Measurements from ENCODE around the gene AAR2.
A peak's percentile ranks its signal among the peaks of the same experiment; 100 is the strongest.

The AAR2 gene

GRCh38 chr20:36274181-36274841 is 38.0 kb downstream of the AAR2 start:
- Histone ChIP-seq H3K4me2 (ENCODE audit: low read length) (no peak overlapping the region), H3K27ac (ENCODE audit: low read length) (no peak overlapping the region), H3K9ac (ENCODE audit: low read length) (no peak overlapping the region), H3K36me3 (replicated peaks; ENCODE audit: low read depth, low read length) (no peaks in the 10 kb centered on the region), H3K79me2 (ENCODE audit: low read length) (no peaks in the 10 kb centered on the region), H4K20me1 (ENCODE audit: insufficient read depth, low read length) (no peaks in the 10 kb centered on the region), H3K4me3 (ENCODE audit: low read length) (no peak overlapping the region), H3K27me3 (ENCODE audit: low read depth, low read length) (peaks cover 8% of the 10 kb centered on the region; the same call in 1 of the 2 replicates), H3K4me1 (ENCODE audit: low read length) (no peaks in the 10 kb centered on the region), H2AFZ (ENCODE audit: low read depth, low read length) (no peak overlapping the region), H3K9me3 (ENCODE audit: insufficient read depth, low read length) (no peaks in the 10 kb centered on the region)
- TF ChIP-seq, protein P1, sequence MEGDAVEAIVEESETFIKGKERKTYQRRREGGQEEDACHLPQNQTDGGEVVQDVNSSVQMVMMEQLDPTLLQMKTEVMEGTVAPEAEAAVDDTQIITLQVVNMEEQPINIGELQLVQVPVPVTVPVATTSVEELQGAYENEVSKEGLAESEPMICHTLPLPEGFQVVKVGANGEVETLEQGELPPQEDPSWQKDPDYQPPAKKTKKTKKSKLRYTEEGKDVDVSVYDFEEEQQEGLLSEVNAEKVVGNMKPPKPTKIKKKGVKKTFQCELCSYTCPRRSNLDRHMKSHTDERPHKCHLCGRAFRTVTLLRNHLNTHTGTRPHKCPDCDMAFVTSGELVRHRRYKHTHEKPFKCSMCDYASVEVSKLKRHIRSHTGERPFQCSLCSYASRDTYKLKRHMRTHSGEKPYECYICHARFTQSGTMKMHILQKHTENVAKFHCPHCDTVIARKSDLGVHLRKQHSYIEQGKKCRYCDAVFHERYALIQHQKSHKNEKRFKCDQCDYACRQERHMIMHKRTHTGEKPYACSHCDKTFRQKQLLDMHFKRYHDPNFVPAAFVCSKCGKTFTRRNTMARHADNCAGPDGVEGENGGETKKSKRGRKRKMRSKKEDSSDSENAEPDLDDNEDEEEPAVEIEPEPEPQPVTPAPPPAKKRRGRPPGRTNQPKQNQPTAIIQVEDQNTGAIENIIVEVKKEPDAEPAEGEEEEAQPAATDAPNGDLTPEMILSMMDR (IDR thresholded peaks at IDR 0.05; ENCODE audit: low read depth, low read length), result no peak
- TF ChIP-seq EZH2phosphoT487 (IDR thresholded peaks at IDR 0.05; ENCODE audit: low read depth), result no peak

GRCh38 chr20:36275011-36275410 is 38.7 kb downstream of the AAR2 start:
- H3K27ac ChIP-seq (ENCODE audit: low read length), result no peak overlapping the region
- no peak overlapping the region for H3K4me2 ChIP-seq (ENCODE audit: low read length)
- H3K9ac ChIP-seq (ENCODE audit: low read length), result no peak overlapping the region
- no peaks in the 10 kb centered on the region for H3K36me3 ChIP-seq (replicated peaks; ENCODE audit: low read depth, low read length)
- no peaks in the 10 kb centered on the region for H3K4me1 ChIP-seq (ENCODE audit: low read length)
- no peak overlapping the region for H2AFZ ChIP-seq (ENCODE audit: low read depth, low read length)
- TF ChIP-seq, protein P1 (IDR thresholded peaks at IDR 0.05; ENCODE audit: low read depth, low read length), result no peak
- TF ChIP-seq EZH2phosphoT487 (IDR thresholded peaks at IDR 0.05; ENCODE audit: low read depth), result no peak
- no peak overlapping the region for H3K4me3 ChIP-seq (ENCODE audit: low read length)
- peaks cover 15% of the 10 kb centered on the region; the same call in 1 of the 2 replicates for H3K27me3 ChIP-seq (ENCODE audit: low read depth, low read length)
- H4K20me1 ChIP-seq (ENCODE audit: insufficient read depth, low read length), result no peaks in the 10 kb centered on the region
- H3K9me3 ChIP-seq (ENCODE audit: insufficient read depth, low read length), result no peaks in the 10 kb centered on the region
- no peaks in the 10 kb centered on the region for H3K79me2 ChIP-seq (ENCODE audit: low read length)

DNA sequence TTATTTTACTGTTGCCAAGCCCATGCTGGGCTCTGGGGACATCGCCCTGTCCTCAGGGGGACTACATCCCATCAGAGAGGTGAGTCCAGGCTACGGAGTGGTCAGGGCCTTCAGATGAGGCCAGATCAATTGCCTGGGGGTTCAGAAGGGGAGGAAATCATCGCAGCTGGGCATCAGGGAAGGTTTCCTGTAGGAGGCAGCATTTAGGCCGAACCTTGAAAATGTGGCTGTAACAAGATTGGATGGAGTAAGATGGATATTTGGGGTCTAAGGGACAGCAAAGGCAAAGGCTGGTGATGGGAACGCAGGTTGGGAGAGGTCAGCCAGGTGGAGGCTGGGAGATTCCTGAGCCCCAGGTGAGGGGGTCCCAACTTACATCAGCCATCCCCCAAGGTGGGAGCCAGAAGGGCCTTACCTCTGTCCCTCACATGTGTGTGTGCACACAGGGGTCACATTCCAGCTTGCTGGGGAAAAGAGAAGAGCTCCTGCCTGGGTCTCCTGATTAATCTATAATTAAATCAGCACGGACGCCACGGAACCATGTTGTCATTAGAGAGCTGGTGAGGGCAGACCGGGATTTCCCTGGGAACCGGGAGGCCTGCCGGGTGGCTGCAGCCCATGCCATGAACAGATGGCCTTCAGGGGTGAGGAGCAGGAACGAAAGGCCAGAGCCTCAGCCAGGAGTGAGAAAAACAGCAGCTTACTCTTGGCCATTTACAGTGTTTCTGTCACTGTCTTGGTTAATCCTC is 39.3 kb downstream of the AAR2 start:
- Histone ChIP-seq H3K4me3 (ENCODE audit: low read length) (no peak overlapping the region), H3K4me1 (ENCODE audit: low read length) (no peaks in the 10 kb centered on the region), H2AFZ (ENCODE audit: low read depth, low read length) (no peak overlapping the region), H3K9ac (ENCODE audit: low read length) (no peak overlapping the region), H4K20me1 (ENCODE audit: insufficient read depth, low read length) (no peaks in the 10 kb centered on the region), H3K36me3 (replicated peaks; ENCODE audit: low read depth, low read length) (no peaks in the 10 kb centered on the region), H3K27ac (ENCODE audit: low read length) (no peak overlapping the region), H3K27me3 (ENCODE audit: low read depth, low read length) (peaks cover 15% of the 10 kb centered on the region; the same call in 1 of the 2 replicates), H3K4me2 (ENCODE audit: low read length) (no peak overlapping the region), H3K9me3 (ENCODE audit: insufficient read depth, low read length) (no peaks in the 10 kb centered on the region), H3K79me2 (ENCODE audit: low read length) (no peaks in the 10 kb centered on the region)
- TF ChIP-seq EZH2phosphoT487 (IDR thresholded peaks at IDR 0.05; ENCODE audit: low read depth), result no peak
- TF ChIP-seq, protein P1 (IDR thresholded peaks at IDR 0.05; ENCODE audit: low read depth, low read length), result 0 out of 2 replicates have a peak, but pooled peaks have one; percentile 3

DNA sequence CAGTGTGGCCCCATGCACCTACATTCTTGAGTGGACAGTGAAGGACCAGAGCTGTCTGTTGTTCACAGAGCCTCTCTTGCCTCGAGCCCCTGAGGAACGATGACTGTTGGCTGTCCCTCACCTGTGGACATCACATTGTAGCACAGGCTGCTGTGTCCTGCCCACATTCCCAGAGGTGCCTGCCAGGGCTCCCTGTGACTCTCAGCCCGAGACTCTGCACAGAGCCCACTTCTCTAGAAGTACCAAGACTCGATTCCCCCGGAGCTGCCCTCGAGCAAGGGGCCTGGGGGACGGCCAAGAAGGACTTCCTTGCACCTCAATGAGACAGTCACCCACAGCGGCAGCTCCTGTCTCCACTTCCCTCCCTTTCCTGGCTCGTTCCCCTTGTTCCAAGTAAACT is 41.3 kb downstream of the AAR2 start:
- Histone ChIP-seq H3K4me3 (ENCODE audit: low read length) (no peak overlapping the region), H3K9ac (ENCODE audit: low read length) (no peak overlapping the region), H2AFZ (ENCODE audit: low read depth, low read length) (no peak overlapping the region), H3K27ac (ENCODE audit: low read length) (no peak overlapping the region), H3K4me2 (ENCODE audit: low read length) (no peak overlapping the region), H3K9me3 (ENCODE audit: insufficient read depth, low read length) (no peaks in the 10 kb centered on the region), H3K4me1 (ENCODE audit: low read length) (no peaks in the 10 kb centered on the region), H3K79me2 (ENCODE audit: low read length) (no peaks in the 10 kb centered on the region), H3K27me3 (ENCODE audit: low read depth, low read length) (peaks cover 16% of the 10 kb centered on the region), H3K36me3 (replicated peaks; ENCODE audit: low read depth, low read length) (no peaks in the 10 kb centered on the region), H4K20me1 (ENCODE audit: insufficient read depth, low read length) (no peaks in the 10 kb centered on the region)
- TF ChIP-seq, protein P1 (IDR thresholded peaks at IDR 0.05; ENCODE audit: low read depth, low read length), result no peak
- TF ChIP-seq EZH2phosphoT487 (IDR thresholded peaks at IDR 0.05; ENCODE audit: low read depth), result no peak
